H1 (cell line): ENCODE data around the gene CPM. TPM values are rescaled to one million over a fixed set of nuclear protein-coding genes. Genes with fewer than 3 reads are reported as not detected.
A peak's percentile ranks its signal among the peaks of the same experiment; 100 is the strongest.

Experiments used
- CTCF ChIA-PET: fragments of 300-600 bp; sonication (Branson Sonifier 250); formaldehyde crosslinking; loops from one replicate; lab custom pipeline; 2021; ENCODE audit not compliant: partially characterized antibody; lab: Charles Lee
- POLR2A ChIA-PET: fragments of 300-600 bp; sonication (Branson Sonifier 250); formaldehyde crosslinking; loops from one replicate; lab custom pipeline; 2021; ENCODE audit warnings: inconsistent platforms; ENCODE audit not compliant: partially characterized antibody; lab: Charles Lee
- DNase-seq, 2 experiments: peaks; one replicate each; pipeline versions ENCODE4 v3.0.0 to v3.0.0-alpha.2; 2010 to 2022; ENCODE audit warnings: low spot score in 2 of 2, low read depth in 1 of 2, mixed read lengths in 1 of 2
- FAIRE-seq: peaks from 2 replicates; lab custom pipeline; 2011; peaks lifted over from hg19 to GRCh38; lab: Jason Lieb, UNC
- H2AFZ ChIP-seq: 2 replicates; pipeline ENCODE4 v1.8.1; 2012; ENCODE audit warnings: low read length, inconsistent platforms
- H2AK5ac ChIP-seq: 2 replicates; pipeline ENCODE4 v1.6.1; 2013; ENCODE audit warnings: low read depth, low read length
- H2BK120ac ChIP-seq: replicated peaks from 2 replicates; pipeline ENCODE3; 2013; ENCODE audit warnings: low read depth, low read length, inconsistent platforms
- H2BK12ac ChIP-seq: 2 replicates; pipeline ENCODE4 v1.6.1; 2013; ENCODE audit warnings: low read depth, low read length
- H2BK15ac ChIP-seq: 2 replicates; pipeline ENCODE4 v1.6.1; 2013; ENCODE audit warnings: low read length
- H2BK20ac ChIP-seq: 2 replicates; pipeline ENCODE4 v1.6.1; 2013; ENCODE audit warnings: low read length
- H2BK5ac ChIP-seq: 2 replicates; pipeline ENCODE4 v1.6.1; 2013; ENCODE audit warnings: low read depth, low read length
- H3K14ac ChIP-seq: 2 replicates; pipeline ENCODE4 v1.6.1; 2013; ENCODE audit warnings: inconsistent platforms; ENCODE audit not compliant: insufficient read length
- H3K18ac ChIP-seq: 2 replicates; pipeline ENCODE4 v1.6.1; 2013; ENCODE audit warnings: low read length; ENCODE audit errors: extremely low read depth
- H3K23ac ChIP-seq: 2 replicates; pipeline ENCODE4 v1.6.1; 2013; ENCODE audit warnings: inconsistent platforms; ENCODE audit not compliant: insufficient read length
- H3K23me2 ChIP-seq: 2 replicates; pipeline ENCODE4 v1.6.1; 2013; ENCODE audit warnings: low read depth, low read length
- H3K27ac ChIP-seq: 2 replicates; pipeline ENCODE4 v1.6.1; 2011; ENCODE audit warnings: low read depth, low read length, inconsistent platforms
- H3K27me3 ChIP-seq, 4 experiments: replicated peaks in 1 of 4; 1 replicate in 1 of 4; 2 replicates in 3 of 4; pipeline versions ENCODE4 v1.6.1 to v1.8.1; 2011 to 2013; ENCODE audit warnings: low read length in 3 of 4, mild to moderate bottlenecking in 3 of 4, inconsistent platforms in 2 of 4, mixed read lengths in 2 of 4, moderate library complexity in 1 of 4; ENCODE audit not compliant: control insufficient read depth in 3 of 4, insufficient read depth in 3 of 4; ENCODE audit errors: extremely low read depth in 1 of 4
- H3K36me3 ChIP-seq, 4 experiments: 2 replicates each; pipeline versions ENCODE4 v1.6.1 to v1.8.1; 2011 to 2013; ENCODE audit warnings: mild to moderate bottlenecking in 4 of 4, low read length in 3 of 4, moderate library complexity in 2 of 4, control low read depth in 1 of 4, inconsistent platforms in 1 of 4; ENCODE audit not compliant: insufficient read depth in 4 of 4, control insufficient read depth in 2 of 4
- H3K4ac ChIP-seq: replicated peaks from 2 replicates; pipeline ENCODE3; 2013; ENCODE audit warnings: low read length, low read depth, mixed read lengths, inconsistent platforms; ENCODE audit not compliant: insufficient read length
- H3K4me1 ChIP-seq, 4 experiments: replicated peaks in 1 of 4; 1 replicate in 1 of 4; 2 replicates in 3 of 4; pipeline versions ENCODE4 v1.6.1 to v1.8.1; 2011 to 2013; ENCODE audit warnings: low read length in 3 of 4, inconsistent platforms in 2 of 4, mixed read lengths in 1 of 4; ENCODE audit not compliant: insufficient read depth in 4 of 4, control insufficient read depth in 3 of 4
- H3K4me2 ChIP-seq, 2 experiments: 2 replicates each; pipeline versions ENCODE4 v1.6.1 to v1.8.1; 2011 to 2013; ENCODE audit warnings: low read depth in 2 of 2, low read length in 2 of 2, control low read depth in 1 of 2, inconsistent platforms in 1 of 2, mild to moderate bottlenecking in 1 of 2; ENCODE audit not compliant: insufficient read depth in 1 of 2
- H3K4me3 ChIP-seq, 4 experiments: fragments of 200-600, 300-600 bp in 1 of 4; sonication (generic), shearing (Covaris generic), sonication (Bioruptor Twin) in 1 of 4; 2 replicates each; pipeline versions ENCODE4 v1.5.1 to v1.8.1; 2011 to 2016; ENCODE audit warnings: low read length in 4 of 4, low read depth in 3 of 4, control low read depth in 2 of 4, inconsistent platforms in 2 of 4, mild to moderate bottlenecking in 2 of 4, mixed read lengths in 1 of 4, moderate library complexity in 1 of 4; ENCODE audit not compliant: insufficient read depth in 2 of 4; ENCODE audit errors: extremely low read depth in 1 of 4
- H3K56ac ChIP-seq: replicated peaks from 2 replicates; pipeline ENCODE3; 2013; ENCODE audit warnings: low read depth, mild to moderate bottlenecking, mixed read lengths, low read length, inconsistent platforms; ENCODE audit not compliant: insufficient read length
- H3K79me1 ChIP-seq: 2 replicates; pipeline ENCODE4 v1.6.1; 2013; ENCODE audit warnings: low read depth, low read length, control low read depth
- H3K79me2 ChIP-seq, 2 experiments: 2 replicates each; pipeline versions ENCODE4 v1.6.1 to v1.8.1; 2012 to 2013; ENCODE audit warnings: low read length in 2 of 2, mild to moderate bottlenecking in 2 of 2, inconsistent platforms in 1 of 2; ENCODE audit not compliant: insufficient read depth in 2 of 2, control insufficient read depth in 1 of 2
- H3K9ac ChIP-seq, 4 experiments: replicated peaks in 1 of 4; 1 replicate in 1 of 4; 2 replicates in 3 of 4; pipeline versions ENCODE4 v1.6.1 to v1.8.1; 2011 to 2013; ENCODE audit warnings: low read depth in 3 of 4, low read length in 3 of 4, control low read depth in 2 of 4, mild to moderate bottlenecking in 2 of 4, moderate library complexity in 2 of 4, inconsistent platforms in 1 of 4; ENCODE audit errors: extremely low read depth in 1 of 4
- H3K9me3 ChIP-seq, 2 experiments: 2 replicates each; pipeline versions ENCODE4 v1.6.1 to v1.8.1; 2012 to 2013; ENCODE audit warnings: mild to moderate bottlenecking in 2 of 2, moderate library complexity in 2 of 2, control low read depth in 1 of 2, inconsistent platforms in 1 of 2, low read depth in 1 of 2, low read length in 1 of 2, mixed read lengths in 1 of 2; ENCODE audit not compliant: insufficient read depth in 2 of 2
- H4K20me1 ChIP-seq, 2 experiments: replicated peaks in 1 of 2; 2 replicates each; pipeline versions ENCODE3 to v1.8.1; 2011 to 2013; ENCODE audit warnings: inconsistent platforms in 2 of 2, low read length in 2 of 2, mild to moderate bottlenecking in 1 of 2; ENCODE audit not compliant: insufficient read depth in 2 of 2, control insufficient read depth in 1 of 2
- H4K5ac ChIP-seq: 2 replicates; pipeline ENCODE4 v1.6.1; 2013; ENCODE audit warnings: low read length, low read depth, mixed read lengths, inconsistent platforms; ENCODE audit not compliant: insufficient read length
- H4K8ac ChIP-seq: 2 replicates; pipeline ENCODE4 v1.8.0; 2013; ENCODE audit warnings: mild to moderate bottlenecking, moderate library complexity, low read length, inconsistent platforms; ENCODE audit not compliant: insufficient read depth; ENCODE audit errors: extremely low read depth
- H4K91ac ChIP-seq: replicated peaks from 2 replicates; pipeline ENCODE3; 2013; ENCODE audit warnings: low read length, mixed read lengths, inconsistent platforms; ENCODE audit not compliant: insufficient read length
- ATF3 ChIP-seq: IDR thresholded peaks from 2 replicates; pipeline ENCODE4 v1.6.1; 2011; ENCODE audit warnings: low read depth, mild to moderate bottlenecking, low read length; ENCODE audit not compliant: insufficient read depth
- KDM1A ChIP-seq: fragments of 200-600, 300-600 bp; sonication (generic); IDR thresholded peaks from 2 replicates; pipeline ENCODE4 v1.7.1; 2016; ENCODE audit warnings: mild to moderate bottlenecking, low read length, borderline replicate concordance
- WGBS, 2 experiments: shearing (Covaris generic) in 1 of 2; methylation state at CpG; one replicate each; pipeline versions ENCODE4 v1.1.6 to v1.1.7; 2013 to 2015; ENCODE audit warnings: low lambda C conversion rate in 2 of 2, mixed read lengths in 2 of 2, inconsistent platforms in 1 of 2, low coverage in 1 of 2, missing lambda C conversion rate in 1 of 2; ENCODE audit not compliant: insufficient replicate concordance in 2 of 2, insufficient coverage in 1 of 2, insufficient read length in 1 of 2; ENCODE audit errors: extremely low coverage in 1 of 2, missing lambda C conversion rate in 1 of 2; 5-methylcytosine and 5-hydroxymethylcytosine counted together
- polyA plus RNA-seq, 7 experiments: library from polyadenylated mRNA; depleted of rRNA in 3 of 7; stranded (reverse) in 5 of 7; unstranded in 2 of 7; fragments of >200 nt in 5 of 7; fragments of 200-250 nt in 2 of 7; gene quantifications; 1 replicate in 5 of 7; 2 replicates in 1 of 7; 4 replicates in 1 of 7; pipeline versions ENCODE4 v1.2.1 to v1.2.3, GENCODE V29; 2011 to 2013; ENCODE audit warnings: missing spikeins in 2 of 7, mixed read lengths in 2 of 7
- total RNA-seq: library from RNA; stranded (reverse); fragmentation: NEBNext Ultra II Directional; extraction: Animal tissue kit (Norgen Biotek cat#: 25700); gene quantifications from 2 replicates; pipeline ENCODE4 v1.2.1, GENCODE V29; 2021

The CPM gene
- total and polyA plus RNA-seq, 2 of the 8 experiments (the other 6 are each of a cell fraction or from before 2014, with no cell fraction given) = 0.33 to 3.1 TPM

GRCh38 chr12:68809190-68810026, 123.6 kb downstream of the CPM start:
- no peak for FAIRE-seq
- H4K20me1 ChIP-seq = peaks cover 1 to 5% of the 10 kb centered on the region in 2 experiments
- no peak for TF ChIP-seq ATF3
- peak; percentile 39; the same call in 1 of the 2 replicates for TF ChIP-seq KDM1A

More at GRCh38 chr12:68809190-68810026, 123.6 kb downstream of the CPM start:
- Histone ChIP-seq H4K91ac (peak overlapping the region; percentile 88), H3K9ac (peak overlapping the region; percentile 78 to 92 (median 80)), H4K8ac (no peak overlapping the region), H2AK5ac (peak overlapping the region; percentile 11; the same call in 1 of the 2 replicates), H2AFZ (no peak overlapping the region), H3K4me3 (peak overlapping the region; percentile 92 to 97 (median 94)), H3K14ac (no peak overlapping the region), H3K23me2 (peaks cover 2% of the 10 kb centered on the region), H3K27me3 (no peaks in the 10 kb centered on the region), H3K36me3 (peaks cover 0 to 43% (median 18%) of the 10 kb centered on the region in 4 experiments; a peak in 7 of 8 replicates), H3K4me1 (peaks cover 3 to 9% (median 6%) of the 10 kb centered on the region in 4 experiments; a peak in 5 of 7 replicates), H4K5ac (no peak overlapping the region), H3K4ac (peak overlapping the region; percentile 69), H3K23ac (no peak overlapping the region), H3K79me1 (no peaks in the 10 kb centered on the region; the same call in 1 of the 2 replicates), H3K79me2 (peaks cover 4 to 56% of the 10 kb centered on the region in 2 experiments), H3K56ac (no peak overlapping the region), H2BK120ac (peak overlapping the region; percentile 83), H3K27ac (peak overlapping the region; percentile 69; the same call in 1 of the 2 replicates), H3K9me3 (no peaks in the 10 kb centered on the region), H2BK15ac (no peak overlapping the region), H2BK20ac (no peak overlapping the region), H3K4me2 (peak overlapping the region; percentile 68 to 70), H2BK5ac (peak overlapping the region; percentile 99; the same call in 1 of the 2 replicates), H2BK12ac (peak overlapping the region; percentile 53; the same call in 1 of the 2 replicates), H3K18ac (peak overlapping the region; percentile 40; the same call in 1 of the 2 replicates)
- no peak for DNase-seq
- CTCF ChIA-PET = interaction anchor here (1.1 to 2.2 kb wide), 3 partner anchors 8 to 27 kb away, joined by 3 to 14 read pairs (median 3); no protein-coding TSS in a partner anchor
- 74% methylated on average over 12 of the region's 12 CpGs; no CpG with 5 or more reads in 1 of the 2 experiments for WGBS, 2 experiments
- POLR2A ChIA-PET = interaction anchor here (0.6 to 3.3 kb wide), 19 partner anchors 8 to 412 kb away, joined by 3 to 41 read pairs (median 4); partner anchors contain the start of genes RAP1B and SLC35E3
